Chondrocyte (in vitro differentiated cells): ENCODE measurements around the gene GLUD1. TPM values are rescaled to one million over a fixed set of nuclear protein-coding genes. Genes with fewer than 3 reads are reported as not detected.
A peak's percentile ranks its signal among the peaks of the same experiment; 100 is the strongest.
"Not testable (repeated sequence)": the region's sequence is repeated elsewhere in the genome, so short reads cannot be mapped to it uniquely, and the experiment has no call there.

Experiments
- DNase-seq: peaks from one replicate; pipeline ENCODE4 v3.0.0; 2021; ENCODE audit warnings: mixed read lengths, low spot score
- H3K27ac Mint-ChIP-seq: one replicate; pipeline ENCODE4 v1.8.0; 2021; ENCODE audit warnings: mild to moderate bottlenecking, moderate library complexity, mixed read lengths; ENCODE audit not compliant: unreplicated experiment
- H3K27me3 Mint-ChIP-seq: 2 replicates; pipeline ENCODE4 v1.8.0; 2021; ENCODE audit warnings: low read depth, mixed read lengths
- H3K36me3 Mint-ChIP-seq: 2 replicates; pipeline ENCODE4 v1.8.0; 2021; ENCODE audit warnings: low read depth, mixed read lengths
- H3K4me1 Mint-ChIP-seq: 2 replicates; pipeline ENCODE4 v1.8.0; 2021; ENCODE audit warnings: low read depth, mild to moderate bottlenecking, mixed read lengths
- H3K4me3 Mint-ChIP-seq: one replicate; pipeline ENCODE4 v1.8.0; 2021; ENCODE audit warnings: mild to moderate bottlenecking, moderate library complexity, mixed read lengths; ENCODE audit not compliant: unreplicated experiment
- H3K9me3 Mint-ChIP-seq: 2 replicates; pipeline ENCODE4 v1.8.0; 2021; ENCODE audit warnings: low read depth, mixed read lengths
- CTCF ChIP-seq: fragments of 200-600 bp; sonication (generic); IDR thresholded peaks from 2 replicates; pipeline ENCODE4 v1.5.0; 2021; ENCODE audit warnings: antibody characterized with exemption, mild to moderate bottlenecking, moderate library complexity
- total RNA-seq: library from RNA; stranded (reverse); gene quantifications from 3 replicates; pipeline ENCODE4 v1.2.1, GENCODE V29; 2021

Gene GLUD1
- total RNA-seq, 1 donor from 2014 or later, result 98.7 TPM

DNA sequence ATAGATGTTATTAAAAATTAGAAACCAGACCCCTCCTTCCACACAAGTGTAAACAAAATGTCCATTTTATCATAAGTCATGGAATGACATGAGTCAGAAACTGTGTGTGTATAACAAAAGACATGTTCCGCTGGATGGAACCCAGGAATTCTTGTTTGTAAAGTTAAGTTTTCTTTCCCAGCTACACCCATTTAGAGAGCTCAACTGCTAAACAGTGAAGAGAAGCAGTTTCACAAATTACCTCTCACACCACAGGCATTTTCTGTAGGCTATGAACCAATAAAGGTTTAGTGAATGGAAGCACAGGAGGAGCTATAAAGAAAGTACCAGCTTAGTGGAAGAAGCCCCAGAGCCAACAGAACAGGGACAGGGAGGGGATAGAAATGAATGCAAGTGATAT, 12.4 kb downstream of the GLUD1 start:
- H3K36me3 Mint-ChIP-seq, DNase-seq, H3K9me3 Mint-ChIP-seq, H3K27me3 Mint-ChIP-seq: not testable (repeated sequence)
- Mint-ChIP-seq H3K4me3 (peak overlapping the region; percentile 0), H3K4me1 (peaks cover 37% of the 10 kb centered on the region), H3K27ac (peak overlapping the region; percentile 98)

- Mint-ChIP-seq H3K27ac (peak overlapping the region; percentile 98), H3K4me1 (peaks cover 37% of the 10 kb centered on the region)
- DNase-seq, H3K36me3 Mint-ChIP-seq, H3K27me3 Mint-ChIP-seq, H3K4me3 Mint-ChIP-seq, H3K9me3 Mint-ChIP-seq: not testable (repeated sequence)
These were observed 13.1 kb downstream of the GLUD1 start for GRCh38 chr10:87081574-87081973.

GRCh38 chr10:87080621-87081020, 14.0 kb downstream of the GLUD1 start:
- H3K9me3 Mint-ChIP-seq, H3K27me3 Mint-ChIP-seq, H3K27ac Mint-ChIP-seq, DNase-seq, H3K4me3 Mint-ChIP-seq, H3K36me3 Mint-ChIP-seq: not testable (repeated sequence)
- H3K4me1 Mint-ChIP-seq, result peaks cover 34% of the 10 kb centered on the region

DNA sequence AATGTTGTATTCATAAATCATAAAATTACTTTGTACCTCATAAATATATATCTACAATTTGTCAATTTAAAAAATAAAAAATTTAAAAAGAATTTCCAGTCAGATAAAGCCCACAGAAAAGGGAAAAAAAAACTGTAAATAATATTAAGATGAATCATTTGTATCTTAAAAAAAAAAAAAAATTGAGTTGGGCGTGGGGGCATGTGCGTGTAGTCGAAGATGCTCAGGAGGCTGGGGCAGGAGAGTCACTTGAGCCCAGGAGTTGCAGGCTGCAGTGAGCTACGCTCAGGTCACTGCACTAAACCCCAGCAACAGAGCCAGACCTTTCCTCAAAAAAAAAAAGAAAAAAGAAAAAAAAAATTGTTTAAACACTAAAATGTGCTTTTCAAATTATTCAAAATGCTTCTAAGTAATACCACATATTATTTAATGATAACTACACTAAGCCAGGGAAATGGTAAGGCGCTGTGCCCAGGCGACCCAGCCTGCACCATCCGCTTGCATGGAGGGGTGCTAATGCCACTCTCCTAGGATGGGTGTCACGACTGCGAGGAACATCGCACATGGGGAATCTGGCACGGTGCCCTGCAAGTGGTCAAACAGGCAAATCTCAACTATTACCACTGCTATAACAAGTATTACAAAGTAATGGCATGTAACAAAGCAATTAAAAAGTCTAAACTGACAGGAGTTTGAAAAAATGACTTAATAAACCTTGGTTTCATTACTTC, 15.4 kb downstream of the GLUD1 start:
- no peaks in the 10 kb centered on the region for H3K9me3 Mint-ChIP-seq
- no peaks in the 10 kb centered on the region for H3K36me3 Mint-ChIP-seq
- no peak for TF ChIP-seq CTCF
- H3K27ac Mint-ChIP-seq, result peak overlapping the region; percentile 4
- no peaks in the 10 kb centered on the region for H3K27me3 Mint-ChIP-seq
- H3K4me1 Mint-ChIP-seq, result peaks cover 25% of the 10 kb centered on the region
- no peak for DNase-seq
- H3K4me3 Mint-ChIP-seq, result no peak overlapping the region

GRCh38 chr10:87076421-87076820, 18.2 kb downstream of the GLUD1 start:
- not testable (repeated sequence) for H3K27ac Mint-ChIP-seq, H3K27me3 Mint-ChIP-seq, DNase-seq, H3K9me3 Mint-ChIP-seq, H3K4me1 Mint-ChIP-seq, H3K4me3 Mint-ChIP-seq
- H3K36me3 Mint-ChIP-seq, result peaks cover 15% of the 10 kb centered on the region

- H3K27me3 Mint-ChIP-seq, result no peaks in the 10 kb centered on the region
- no peaks in the 10 kb centered on the region for H3K9me3 Mint-ChIP-seq
- no peak overlapping the region for H3K27ac Mint-ChIP-seq
- H3K36me3 Mint-ChIP-seq, result peaks cover 27% of the 10 kb centered on the region
- H3K4me1 Mint-ChIP-seq, result no peaks in the 10 kb centered on the region
- DNase-seq, result no peak
- no peak overlapping the region for H3K4me3 Mint-ChIP-seq
- TF ChIP-seq CTCF, result no peak
These were observed 22.2 kb downstream of the GLUD1 start for GRCh38 chr10:87072449-87072848.

DNA sequence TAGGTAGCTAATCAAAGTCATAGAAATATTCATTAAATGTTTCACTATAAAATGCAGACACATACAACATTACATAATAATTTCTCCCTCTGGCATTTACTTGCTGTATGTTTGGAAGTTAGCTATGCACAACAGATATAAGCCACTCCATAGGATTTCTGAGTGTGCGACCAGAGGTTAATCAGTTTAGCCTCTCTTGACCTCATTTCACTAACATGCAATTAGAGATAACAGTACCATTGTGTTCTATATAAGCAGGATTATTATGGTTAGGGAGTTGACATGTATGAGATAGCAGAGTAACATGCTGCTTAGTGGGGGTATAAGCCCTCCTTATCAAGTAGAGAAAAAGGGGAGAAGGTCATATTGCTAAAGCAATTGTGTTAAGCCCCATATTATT, 26.4 kb downstream of the GLUD1 start:
- Mint-ChIP-seq H3K27me3 (no peaks in the 10 kb centered on the region), H3K4me3 (no peak overlapping the region), H3K4me1 (no peaks in the 10 kb centered on the region), H3K36me3 (peaks cover 48% of the 10 kb centered on the region), H3K9me3 (no peaks in the 10 kb centered on the region), H3K27ac (no peak overlapping the region)
- TF ChIP-seq CTCF, result no peak
- DNase-seq, result no peak
